Measurements from ENCODE around the gene FZD10. TPM values are rescaled to one million over a fixed set of nuclear protein-coding genes. Genes with fewer than 3 reads are reported as not detected.

The FZD10 gene
- total RNA-seq, 1 donor from 2014 or later: not detected

- Mint-ChIP-seq H3K27me3 (ENCODE audit: insufficient read depth) (no peaks in the 10 kb centered on the region), H3K4me1 (ENCODE audit: low read depth) (no peaks in the 10 kb centered on the region), H3K36me3 (ENCODE audit: low read depth) (no peaks in the 10 kb centered on the region), H3K27ac (no peak overlapping the region), H3K9me3 (peaks cover 3% of the 10 kb centered on the region), H3K4me3 (no peak overlapping the region)
- intact Hi-C loops (cut with micrococcal nuclease): no loop called here
- DNase-seq (ENCODE audit: low spot score): no peak
Measured at GRCh38 chr12:130183585-130184370, 21.5 kb downstream of the FZD10 start.

- Mint-ChIP-seq H3K36me3 (ENCODE audit: low read depth) (no peaks in the 10 kb centered on the region), H3K27ac (no peak overlapping the region), H3K4me1 (ENCODE audit: low read depth) (no peaks in the 10 kb centered on the region), H3K4me3 (no peak overlapping the region), H3K27me3 (ENCODE audit: insufficient read depth) (peaks cover under 1% of the 10 kb centered on the region), H3K9me3 (peaks cover 3% of the 10 kb centered on the region)
- no peak for DNase-seq (ENCODE audit: low spot score)
- intact Hi-C loops (cut with micrococcal nuclease): no loop called here
Measured at GRCh38 chr12:130184404-130185090, 22.3 kb downstream of the FZD10 start.

GRCh38 chr12:130185455-130186391 lies 23.5 kb downstream of the FZD10 start:
- Mint-ChIP-seq H3K27me3 (ENCODE audit: insufficient read depth) (peaks cover 2% of the 10 kb centered on the region), H3K4me1 (ENCODE audit: low read depth) (no peaks in the 10 kb centered on the region), H3K27ac (no peak overlapping the region), H3K9me3 (peaks cover 3% of the 10 kb centered on the region), H3K4me3 (no peak overlapping the region), H3K36me3 (ENCODE audit: low read depth) (no peaks in the 10 kb centered on the region)
- intact Hi-C loops (cut with micrococcal nuclease): no loop called here
- DNase-seq (ENCODE audit: low spot score): no peak

- DNase-seq (ENCODE audit: low spot score): no peak
- H3K27ac Mint-ChIP-seq: no peak overlapping the region
- no peaks in the 10 kb centered on the region for H3K9me3 Mint-ChIP-seq
- H3K4me1 Mint-ChIP-seq (ENCODE audit: low read depth): no peaks in the 10 kb centered on the region
- H3K4me3 Mint-ChIP-seq: no peak overlapping the region
- no peaks in the 10 kb centered on the region for H3K36me3 Mint-ChIP-seq (ENCODE audit: low read depth)
- intact Hi-C loops (cut with micrococcal nuclease): no loop called here
- H3K27me3 Mint-ChIP-seq (ENCODE audit: insufficient read depth): peaks cover 2% of the 10 kb centered on the region
Measured at GRCh38 chr12:130186651-130187268, 24.5 kb downstream of the FZD10 start.

- intact Hi-C loops (cut with micrococcal nuclease): no loop called here
- H3K4me1 Mint-ChIP-seq (ENCODE audit: low read depth): no peaks in the 10 kb centered on the region
Measured at GRCh38 chr12:130192642-130193345, 30.5 kb downstream of the FZD10 start.

GRCh38 chr12:130194154-130194553 lies 31.9 kb downstream of the FZD10 start:
- Mint-ChIP-seq H3K9me3 (no peaks in the 10 kb centered on the region), H3K36me3 (ENCODE audit: low read depth) (no peaks in the 10 kb centered on the region), H3K4me1 (ENCODE audit: low read depth) (no peaks in the 10 kb centered on the region), H3K4me3 (no peak overlapping the region), H3K27me3 (ENCODE audit: insufficient read depth) (peaks cover 2% of the 10 kb centered on the region), H3K27ac (no peak overlapping the region)
- intact Hi-C loops (cut with micrococcal nuclease): no loop called here
- no peak for DNase-seq (ENCODE audit: low spot score)

More at GRCh38 chr12:130192642-130193345, 30.5 kb downstream of the FZD10 start:
- Mint-ChIP-seq H3K4me3 (no peak overlapping the region), H3K27ac (no peak overlapping the region), H3K9me3 (no peaks in the 10 kb centered on the region), H3K27me3 (ENCODE audit: insufficient read depth) (peaks cover 2% of the 10 kb centered on the region), H3K36me3 (ENCODE audit: low read depth) (no peaks in the 10 kb centered on the region)
- no peak for DNase-seq (ENCODE audit: low spot score)

- no peaks in the 10 kb centered on the region for H3K36me3 Mint-ChIP-seq (ENCODE audit: low read depth)
- no peak for DNase-seq (ENCODE audit: low spot score)
- no peaks in the 10 kb centered on the region for H3K27me3 Mint-ChIP-seq (ENCODE audit: insufficient read depth)
- intact Hi-C loops (cut with micrococcal nuclease): no loop called here
- H3K9me3 Mint-ChIP-seq: peaks cover 1% of the 10 kb centered on the region
- no peak overlapping the region for H3K27ac Mint-ChIP-seq
- H3K4me1 Mint-ChIP-seq (ENCODE audit: low read depth): no peaks in the 10 kb centered on the region
- H3K4me3 Mint-ChIP-seq: no peak overlapping the region
Measured at GRCh38 chr12:130195369-130195768, 33.1 kb downstream of the FZD10 start.

- Mint-ChIP-seq H3K4me1 (ENCODE audit: low read depth) (no peaks in the 10 kb centered on the region), H3K36me3 (ENCODE audit: low read depth) (no peaks in the 10 kb centered on the region), H3K4me3 (no peak overlapping the region), H3K9me3 (peaks cover 5% of the 10 kb centered on the region), H3K27ac (no peak overlapping the region), H3K27me3 (ENCODE audit: insufficient read depth) (no peaks in the 10 kb centered on the region)
- intact Hi-C loops (cut with micrococcal nuclease): no loop called here
- no peak for DNase-seq (ENCODE audit: low spot score)
Measured at GRCh38 chr12:130195776-130196175, 33.5 kb downstream of the FZD10 start.

GRCh38 chr12:130196827-130197226 lies 34.6 kb downstream of the FZD10 start:
- H3K27ac Mint-ChIP-seq: no peak overlapping the region
- H3K4me3 Mint-ChIP-seq: no peak overlapping the region
- no peak for DNase-seq (ENCODE audit: low spot score)
- no peaks in the 10 kb centered on the region for H3K4me1 Mint-ChIP-seq (ENCODE audit: low read depth)
- H3K9me3 Mint-ChIP-seq: peaks cover 7% of the 10 kb centered on the region
- no peaks in the 10 kb centered on the region for H3K27me3 Mint-ChIP-seq (ENCODE audit: insufficient read depth)
- no peaks in the 10 kb centered on the region for H3K36me3 Mint-ChIP-seq (ENCODE audit: low read depth)
- intact Hi-C loops (cut with micrococcal nuclease): no loop called here

- H3K4me1 Mint-ChIP-seq (ENCODE audit: low read depth): no peaks in the 10 kb centered on the region
- H3K27me3 Mint-ChIP-seq (ENCODE audit: insufficient read depth): no peaks in the 10 kb centered on the region
- H3K27ac Mint-ChIP-seq: no peak overlapping the region
- intact Hi-C loops (cut with micrococcal nuclease): no loop called here
- no peaks in the 10 kb centered on the region for H3K36me3 Mint-ChIP-seq (ENCODE audit: low read depth)
- no peak for DNase-seq (ENCODE audit: low spot score)
- H3K4me3 Mint-ChIP-seq: no peak overlapping the region
- H3K9me3 Mint-ChIP-seq: peaks cover 7% of the 10 kb centered on the region
Measured at GRCh38 chr12:130198026-130198662, 35.9 kb downstream of the FZD10 start.

GRCh38 chr12:130198663-130199060 lies 36.4 kb downstream of the FZD10 start:
- intact Hi-C loops (cut with micrococcal nuclease): no loop called here
- Mint-ChIP-seq H3K4me3 (no peak overlapping the region), H3K27me3 (ENCODE audit: insufficient read depth) (no peaks in the 10 kb centered on the region), H3K4me1 (ENCODE audit: low read depth) (no peaks in the 10 kb centered on the region), H3K36me3 (ENCODE audit: low read depth) (no peaks in the 10 kb centered on the region), H3K27ac (no peak overlapping the region), H3K9me3 (peaks cover 7% of the 10 kb centered on the region)
- no peak for DNase-seq (ENCODE audit: low spot score)

All from activated T-helper 1 cell treated with anti-CD3 and anti-CD28 coated beads, Interleukin-12 subunit alpha, Interleukin-12 subunit beta, Interleukin-2, Interleukin-4 antibody, amounts not matched to agents 30 ng/mL and 10 ng/mL and 1 ng/mL, durations not matched to agents 14 hours and 24 hours and 36 hours (primary cell).